ENCODE data around the gene PHF12.

PHF12 gene

GRCh38 chr17:28997806-28998205, 46.5 kb upstream of the PHF12 start:
- Histone ChIP-seq H3K4me3 (replicated peaks; ENCODE audit: insufficient read depth, low read length) (no peak overlapping the region), H3K27ac (replicated peaks) (no peak overlapping the region), H3K27me3 (ENCODE audit: insufficient read depth, poor library complexity, severe bottlenecking) (no peaks in the 10 kb centered on the region)
- DNase-seq (ENCODE audit: low read depth in 1 of 2, low spot score in 1 of 2), result no peak
- TF ChIP-seq POLR2AphosphoS5 (IDR thresholded peaks at IDR 0.05; ENCODE audit: low read depth) (no peak), CTCF (IDR thresholded peaks at IDR 0.05; ENCODE audit: insufficient read depth, low read length) (no peak), GABPA (IDR thresholded peaks at IDR 0.05; ENCODE audit: low read depth) (no peak), SPI1 (IDR thresholded peaks at IDR 0.05; ENCODE audit: borderline replicate concordance, low read depth) (no peak)
- TF ChIP-seq, protein P1, sequence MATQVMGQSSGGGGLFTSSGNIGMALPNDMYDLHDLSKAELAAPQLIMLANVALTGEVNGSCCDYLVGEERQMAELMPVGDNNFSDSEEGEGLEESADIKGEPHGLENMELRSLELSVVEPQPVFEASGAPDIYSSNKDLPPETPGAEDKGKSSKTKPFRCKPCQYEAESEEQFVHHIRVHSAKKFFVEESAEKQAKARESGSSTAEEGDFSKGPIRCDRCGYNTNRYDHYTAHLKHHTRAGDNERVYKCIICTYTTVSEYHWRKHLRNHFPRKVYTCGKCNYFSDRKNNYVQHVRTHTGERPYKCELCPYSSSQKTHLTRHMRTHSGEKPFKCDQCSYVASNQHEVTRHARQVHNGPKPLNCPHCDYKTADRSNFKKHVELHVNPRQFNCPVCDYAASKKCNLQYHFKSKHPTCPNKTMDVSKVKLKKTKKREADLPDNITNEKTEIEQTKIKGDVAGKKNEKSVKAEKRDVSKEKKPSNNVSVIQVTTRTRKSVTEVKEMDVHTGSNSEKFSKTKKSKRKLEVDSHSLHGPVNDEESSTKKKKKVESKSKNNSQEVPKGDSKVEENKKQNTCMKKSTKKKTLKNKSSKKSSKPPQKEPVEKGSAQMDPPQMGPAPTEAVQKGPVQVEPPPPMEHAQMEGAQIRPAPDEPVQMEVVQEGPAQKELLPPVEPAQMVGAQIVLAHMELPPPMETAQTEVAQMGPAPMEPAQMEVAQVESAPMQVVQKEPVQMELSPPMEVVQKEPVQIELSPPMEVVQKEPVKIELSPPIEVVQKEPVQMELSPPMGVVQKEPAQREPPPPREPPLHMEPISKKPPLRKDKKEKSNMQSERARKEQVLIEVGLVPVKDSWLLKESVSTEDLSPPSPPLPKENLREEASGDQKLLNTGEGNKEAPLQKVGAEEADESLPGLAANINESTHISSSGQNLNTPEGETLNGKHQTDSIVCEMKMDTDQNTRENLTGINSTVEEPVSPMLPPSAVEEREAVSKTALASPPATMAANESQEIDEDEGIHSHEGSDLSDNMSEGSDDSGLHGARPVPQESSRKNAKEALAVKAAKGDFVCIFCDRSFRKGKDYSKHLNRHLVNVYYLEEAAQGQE (IDR thresholded peaks at IDR 0.05; ENCODE audit: insufficient replicate concordance, low read depth), result no peak

- no peak for TF ChIP-seq POLR2AphosphoS5 (IDR thresholded peaks at IDR 0.05; ENCODE audit: low read depth)
- no peak for TF ChIP-seq GABPA (IDR thresholded peaks at IDR 0.05; ENCODE audit: low read depth)
- TF ChIP-seq SPI1 (IDR thresholded peaks at IDR 0.05; ENCODE audit: borderline replicate concordance, low read depth), result no peak
- TF ChIP-seq, protein P1 (IDR thresholded peaks at IDR 0.05; ENCODE audit: insufficient replicate concordance, low read depth), result no peak
- TF ChIP-seq CTCF (IDR thresholded peaks at IDR 0.05; ENCODE audit: insufficient read depth, low read length), result no peak
- no peak for DNase-seq (ENCODE audit: low read depth in 1 of 2, low spot score in 1 of 2)
- no peaks in the 10 kb centered on the region for H3K27me3 ChIP-seq (ENCODE audit: insufficient read depth, poor library complexity, severe bottlenecking)
- no peak overlapping the region for H3K4me3 ChIP-seq (replicated peaks; ENCODE audit: insufficient read depth, low read length)
- no peak overlapping the region for H3K27ac ChIP-seq (replicated peaks)
These were observed 45.3 kb upstream of the PHF12 start for GRCh38 chr17:28996554-28997096.

DNA sequence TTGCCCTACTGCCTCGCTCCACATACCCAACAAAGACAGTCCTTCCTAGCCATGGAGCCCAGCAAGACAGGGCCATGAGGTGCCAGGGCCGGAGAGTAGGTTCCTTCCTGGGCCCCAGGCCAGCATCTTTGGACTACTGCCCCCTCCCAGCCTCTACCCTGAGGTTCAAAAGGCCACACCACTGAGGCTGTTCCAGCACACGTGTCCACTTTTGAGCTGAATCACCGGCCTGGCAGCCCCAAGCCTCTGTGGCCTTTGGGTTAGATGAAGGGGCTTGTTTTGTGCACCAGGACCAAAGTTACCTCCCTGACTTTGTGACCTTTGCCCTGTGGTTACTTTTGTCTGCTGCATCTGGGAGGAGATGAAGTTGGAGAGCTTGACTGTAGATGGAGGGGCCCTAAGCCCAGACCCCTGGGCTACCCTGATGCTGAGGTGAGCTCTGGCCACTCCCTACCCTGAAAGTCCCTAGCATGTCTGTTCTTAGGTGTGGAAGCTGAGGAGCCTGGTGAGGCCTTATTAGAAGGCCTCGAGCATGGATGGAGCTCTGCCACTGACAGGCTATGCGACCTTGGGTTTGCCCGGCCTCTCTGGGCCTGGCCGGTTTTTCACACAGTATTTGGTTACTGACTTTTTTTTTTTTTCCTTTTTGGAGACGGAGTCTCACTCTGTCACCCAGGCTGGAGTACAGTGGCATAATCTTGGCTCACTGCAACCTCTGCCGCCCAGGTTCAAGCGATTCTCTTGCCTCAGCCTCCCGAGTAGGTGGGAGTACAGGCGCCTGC, 42.5 kb upstream of the PHF12 start:
- DNase-seq (ENCODE audit: low read depth in 1 of 2, low spot score in 1 of 2), result no peak
- Histone ChIP-seq H3K27me3 (ENCODE audit: insufficient read depth, poor library complexity, severe bottlenecking) (no peaks in the 10 kb centered on the region), H3K27ac (replicated peaks) (no peak overlapping the region), H3K4me3 (replicated peaks; ENCODE audit: insufficient read depth, low read length) (no peak overlapping the region)
- TF ChIP-seq CTCF (IDR thresholded peaks at IDR 0.05; ENCODE audit: insufficient read depth, low read length) (no peak), POLR2AphosphoS5 (IDR thresholded peaks at IDR 0.05; ENCODE audit: low read depth) (no peak), GABPA (IDR thresholded peaks at IDR 0.05; ENCODE audit: low read depth) (no peak), SPI1 (IDR thresholded peaks at IDR 0.05; ENCODE audit: borderline replicate concordance, low read depth) (no peak)
- TF ChIP-seq, protein P1 (IDR thresholded peaks at IDR 0.05; ENCODE audit: insufficient replicate concordance, low read depth), result no peak

Measured in HL-60 (cell line).